Measurements from ENCODE around the gene RAB6B. TPM values are rescaled to one million over a fixed set of nuclear protein-coding genes. Genes with fewer than 3 reads are reported as not detected.

The RAB6B gene
- total RNA-seq, 1 donor from 2014 or later = 0.07 TPM

DNA sequence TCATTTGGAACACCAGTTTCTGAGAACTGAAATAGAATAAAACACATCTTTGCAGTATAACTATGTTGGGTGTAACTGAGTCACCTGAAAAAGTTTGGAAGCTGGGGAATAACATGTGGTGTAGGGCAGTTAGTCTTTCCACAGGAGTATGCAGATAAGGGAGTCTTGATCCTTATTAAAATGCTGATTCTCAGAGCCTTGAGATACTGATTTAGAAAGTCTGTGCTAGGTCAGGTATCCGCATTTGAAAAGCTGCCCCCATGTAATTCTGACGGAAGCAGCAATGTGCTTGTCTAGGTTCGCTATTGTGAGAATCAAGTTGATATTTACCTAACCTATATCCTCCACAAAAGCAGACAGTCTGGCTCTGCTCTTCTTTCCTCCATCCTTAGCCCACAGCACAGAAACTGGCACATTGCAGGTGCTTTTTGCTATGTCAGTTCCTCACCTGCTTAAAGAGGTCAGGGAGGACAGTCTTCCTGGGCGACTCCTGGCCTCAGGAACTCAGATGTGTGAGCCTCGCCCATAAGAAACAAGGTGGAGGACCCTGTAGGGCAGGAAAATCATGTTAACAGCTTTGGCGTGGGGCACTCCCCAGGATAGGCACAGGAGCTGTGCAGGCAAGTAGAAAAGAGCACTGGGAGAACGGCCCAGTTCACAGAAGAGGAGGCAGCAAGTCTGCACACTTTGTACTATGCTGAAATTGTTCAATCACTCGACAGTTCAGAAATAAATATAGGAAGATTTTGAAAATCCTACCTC lies 117.7 kb downstream of the RAB6B start:
- intact Hi-C loops (cut with micrococcal nuclease) = no loop called here
- H3K9me3 Mint-ChIP-seq = no peaks in the 10 kb centered on the region

GRCh38 chr3:133776794-133777438 lies 118.8 kb downstream of the RAB6B start:
- H3K4me3 Mint-ChIP-seq = no peak overlapping the region
- H3K36me3 Mint-ChIP-seq (ENCODE audit: low read depth) = no peaks in the 10 kb centered on the region
- DNase-seq = no peak
- H3K27me3 Mint-ChIP-seq = peaks cover 17% of the 10 kb centered on the region
- intact Hi-C loops (cut with micrococcal nuclease) = no loop called here
- no peaks in the 10 kb centered on the region for H3K9me3 Mint-ChIP-seq
- H3K27ac Mint-ChIP-seq = no peak overlapping the region
- H3K4me1 Mint-ChIP-seq = no peaks in the 10 kb centered on the region

More for the DNA sequence above, 117.7 kb downstream of the RAB6B start:
- no peak overlapping the region for H3K27ac Mint-ChIP-seq
- DNase-seq = no peak
- peaks cover 27% of the 10 kb centered on the region for H3K27me3 Mint-ChIP-seq
- no peaks in the 10 kb centered on the region for H3K36me3 Mint-ChIP-seq (ENCODE audit: low read depth)
- H3K4me3 Mint-ChIP-seq = no peak overlapping the region
- no peaks in the 10 kb centered on the region for H3K4me1 Mint-ChIP-seq

- H3K4me1 Mint-ChIP-seq = no peaks in the 10 kb centered on the region
- no peaks in the 10 kb centered on the region for H3K9me3 Mint-ChIP-seq
- peaks cover 15% of the 10 kb centered on the region for H3K27me3 Mint-ChIP-seq
- no peak for DNase-seq
- H3K27ac Mint-ChIP-seq = no peak overlapping the region
- no peaks in the 10 kb centered on the region for H3K36me3 Mint-ChIP-seq (ENCODE audit: low read depth)
- H3K4me3 Mint-ChIP-seq = no peak overlapping the region
- intact Hi-C loops (cut with micrococcal nuclease) = no loop called here
Measured at GRCh38 chr3:133775835-133776234, 119.8 kb downstream of the RAB6B start.

DNA sequence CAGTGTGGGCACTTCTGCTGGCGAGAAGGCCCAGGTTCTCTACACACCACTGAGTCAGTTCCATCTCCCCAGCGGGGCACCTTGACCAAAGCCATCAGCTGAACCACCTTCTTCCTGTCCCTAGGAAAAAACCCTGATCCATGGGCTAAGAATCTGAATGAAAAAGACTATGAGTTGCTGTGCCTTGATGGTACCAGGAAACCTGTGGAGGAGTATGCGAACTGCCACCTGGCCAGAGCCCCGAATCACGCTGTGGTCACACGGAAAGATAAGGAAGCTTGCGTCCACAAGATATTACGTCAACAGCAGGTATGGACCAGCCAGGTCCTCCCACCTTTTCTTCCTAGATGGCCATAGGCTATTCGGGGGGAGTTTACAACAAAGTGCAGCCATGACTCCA lies 120.4 kb downstream of the RAB6B start:
- Mint-ChIP-seq H3K9me3 (no peaks in the 10 kb centered on the region), H3K27ac (no peak overlapping the region), H3K27me3 (peaks cover 15% of the 10 kb centered on the region), H3K4me1 (no peaks in the 10 kb centered on the region), H3K36me3 (ENCODE audit: low read depth) (no peaks in the 10 kb centered on the region), H3K4me3 (no peak overlapping the region)
- no peak for DNase-seq
- intact Hi-C loops (cut with micrococcal nuclease) = no loop called here

Other genes with a start within 250 kb of the RAB6B start
- gene TOPBP1, start 233.9 kb downstream of the RAB6B start, total RNA-seq = 92.6 and 97.9 TPM in 2 replicates
- gene TF, start 149.5 kb downstream of the RAB6B start, total RNA-seq = 0.02 and 0.26 TPM in 2 replicates
- 97.7 and 103 TPM in 2 replicates for gene SRPRB, start 90.1 kb downstream of the RAB6B start, total RNA-seq
- not detected in 2 replicates for gene SLCO2A1, start 134.0 kb upstream of the RAB6B start, total RNA-seq

Data from activated CD4-positive, alpha-beta T cell treated with anti-CD3 and anti-CD28 coated beads, Interleukin-2, amount 10 ng/mL, durations not matched to agents 24 days and 14 days (primary cell).